HG03139 (cell line): Measurements from ENCODE around the gene APRT.

ENCODE experiments used
- ATAC-seq: cut with Tn5 transposase; IDR thresholded peaks from one replicate; pipeline ENCODE4 v1.9.1; 2021; ENCODE audit not compliant: unreplicated experiment

The APRT gene

GRCh38 chr16:88842308-88842756 lies 30.6 kb upstream of the APRT start:
- no peak for ATAC-seq

- ATAC-seq: no peak
Measured at GRCh38 chr16:88841521-88842307, 30.0 kb upstream of the APRT start.

- no peak for ATAC-seq
Measured at GRCh38 chr16:88840600-88841215, 29.0 kb upstream of the APRT start.

GRCh38 chr16:88839745-88840599 lies 28.2 kb upstream of the APRT start:
- ATAC-seq: no peak

- no peak for ATAC-seq
Measured at GRCh38 chr16:88839026-88839529, 27.4 kb upstream of the APRT start.

- ATAC-seq: no peak
Measured at GRCh38 chr16:88838566-88838965, 26.8 kb upstream of the APRT start.

- ATAC-seq: no peak
Measured at GRCh38 chr16:88837806-88838205, 26.1 kb upstream of the APRT start.

GRCh38 chr16:88836791-88837190 lies 25.1 kb upstream of the APRT start:
- no peak for ATAC-seq

GRCh38 chr16:88835818-88836217 lies 24.1 kb upstream of the APRT start:
- ATAC-seq: no peak

- no peak for ATAC-seq
Measured at GRCh38 chr16:88835383-88835782, 23.7 kb upstream of the APRT start.

GRCh38 chr16:88834670-88835069 lies 22.9 kb upstream of the APRT start:
- ATAC-seq: no peak

GRCh38 chr16:88833086-88833485 lies 21.4 kb upstream of the APRT start:
- ATAC-seq: no peak

GRCh38 chr16:88831838-88832237 lies 20.1 kb upstream of the APRT start:
- ATAC-seq: no peak

- no peak for ATAC-seq
Measured at GRCh38 chr16:88830783-88831182, 19.1 kb upstream of the APRT start.

GRCh38 chr16:88830258-88830657 lies 18.5 kb upstream of the APRT start:
- no peak for ATAC-seq

GRCh38 chr16:88828711-88829110 lies 17.0 kb upstream of the APRT start:
- ATAC-seq: no peak

- ATAC-seq: no peak
Measured at GRCh38 chr16:88827727-88828126, 16.0 kb upstream of the APRT start.

- no peak for ATAC-seq
Measured at GRCh38 chr16:88826070-88826840, 14.5 kb upstream of the APRT start.

- no peak for ATAC-seq
Measured at GRCh38 chr16:88825146-88825545, 13.4 kb upstream of the APRT start.

- ATAC-seq: no peak
Measured at GRCh38 chr16:88824256-88825077, 12.7 kb upstream of the APRT start.
